NCI-H526 treated with DMSO at 0.1 percent for 48 hours (cell line): ENCODE data around the gene TAF11L7.
"Not testable (repeated sequence)": the region's sequence is repeated elsewhere in the genome, so short reads cannot be mapped to it uniquely, and the experiment has no call there.

ENCODE experiments used
- DNase-seq: peaks from one replicate; lab custom pipeline; 2025; lab: John Stamatoyannopoulos, UW

The TAF11L7 gene

GRCh38 chr5:17585658-17586057 lies at the start of gene TAF11L7:
TSS of gene TAF11L7 (minus strand) at chr5:17585758.
- not testable (repeated sequence) for DNase-seq

GRCh38 chr5:17634160-17634559 lies 48.6 kb upstream of the TAF11L7 start, which contains the start of gene TAF11L14:
TSS of gene TAF11L14 (plus strand) at chr5:17634460.
- no peak for DNase-seq

- DNase-seq, result not testable (repeated sequence)
These were observed 46.2 kb upstream of the TAF11L7 start, which contains the start of gene TAF11L13 for GRCh38 chr5:17631788-17632187. TSS of gene TAF11L13 (plus strand) at chr5:17632088.

GRCh38 chr5:17625686-17626085 lies 40.1 kb upstream of the TAF11L7 start:
- no peak for DNase-seq

GRCh38 chr5:17620627-17621026 lies 35.1 kb upstream of the TAF11L7 start:
- no peak for DNase-seq

GRCh38 chr5:17619354-17619753 lies 33.8 kb upstream of the TAF11L7 start:
- DNase-seq, result no peak

- no peak for DNase-seq
These were observed 29.5 kb upstream of the TAF11L7 start for GRCh38 chr5:17614872-17615605.

GRCh38 chr5:17610092-17610491 lies 24.5 kb upstream of the TAF11L7 start, which contains the start of gene TAF11L12:
TSS of gene TAF11L12 (plus strand) at chr5:17610392.
- not testable (repeated sequence) for DNase-seq

GRCh38 chr5:17607461-17607860 lies 21.9 kb upstream of the TAF11L7 start:
- not testable (repeated sequence) for DNase-seq

- DNase-seq, result no peak
These were observed 19.4 kb upstream of the TAF11L7 start for GRCh38 chr5:17604951-17605350.

GRCh38 chr5:17603880-17604279 lies 18.3 kb upstream of the TAF11L7 start, which contains the start of gene TAF11L11:
TSS of gene TAF11L11 (plus strand) at chr5:17604183.
- not testable (repeated sequence) for DNase-seq

- DNase-seq, result not testable (repeated sequence)
These were observed 12.2 kb upstream of the TAF11L7 start, which contains the start of gene TAF11L10 for GRCh38 chr5:17597728-17598127. TSS of gene TAF11L10 (minus strand) at chr5:17597828.

GRCh38 chr5:17594255-17594654 lies 8.7 kb upstream of the TAF11L7 start, which contains the start of gene TAF11L9:
TSS of gene TAF11L9 (minus strand) at chr5:17594394.
- DNase-seq, result not testable (repeated sequence)

GRCh38 chr5:17590860-17591259 lies 5.3 kb upstream of the TAF11L7 start, which contains the start of gene TAF11L8:
TSS of gene TAF11L8 (minus strand) at chr5:17590960.
- DNase-seq, result not testable (repeated sequence)
